ENCODE measurements around the gene KRT77. TPM values are rescaled to one million over a fixed set of nuclear protein-coding genes. Genes with fewer than 3 reads are reported as not detected.

KRT77 gene
- total and polyA plus RNA-seq, 8 donors, result 0.03 TPM; not detected in 7

DNA sequence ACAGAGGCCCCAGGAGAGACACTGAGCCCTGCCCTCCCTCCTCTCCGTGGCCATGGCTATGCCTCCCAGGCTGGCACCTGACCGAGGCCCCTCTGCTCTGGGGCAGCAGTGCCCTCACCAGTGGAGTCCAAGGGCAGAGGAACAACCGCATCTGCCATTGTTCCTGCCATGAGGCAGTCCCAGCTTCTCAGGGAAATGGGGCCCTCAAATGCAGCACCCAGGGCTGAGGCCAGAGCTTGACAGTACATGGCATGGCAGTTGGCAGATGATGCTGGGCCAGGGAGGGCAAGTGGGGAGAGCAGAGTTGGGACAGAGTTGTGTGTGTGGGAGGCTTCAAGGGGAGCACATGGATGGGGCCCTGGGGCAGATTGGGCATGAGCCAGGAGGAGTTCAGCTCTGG lies 21.1 kb upstream of the KRT77 start:
- H3K4me1 ChIP-seq, result no peaks in the 10 kb centered on the region
- intact Hi-C loops (cut with DNase I; ENCODE audit: low total_unique reads), result no loop called here
- peaks cover 0 to 36% (median 0%) of the 10 kb centered on the region in 3 donors for H3K27me3 ChIP-seq
- H3K27ac ChIP-seq, result no peak overlapping the region
- no peaks in the 10 kb centered on the region for H3K9me3 ChIP-seq
- DNase-seq, result no peak
- TF ChIP-seq POLR2A (IDR thresholded peaks at IDR 0.05) (no peak), POLR2AphosphoS5 (IDR thresholded peaks at IDR 0.05) (no peak), EP300 (IDR thresholded peaks at IDR 0.05) (no peak)
- TF ChIP-seq, protein P1, sequence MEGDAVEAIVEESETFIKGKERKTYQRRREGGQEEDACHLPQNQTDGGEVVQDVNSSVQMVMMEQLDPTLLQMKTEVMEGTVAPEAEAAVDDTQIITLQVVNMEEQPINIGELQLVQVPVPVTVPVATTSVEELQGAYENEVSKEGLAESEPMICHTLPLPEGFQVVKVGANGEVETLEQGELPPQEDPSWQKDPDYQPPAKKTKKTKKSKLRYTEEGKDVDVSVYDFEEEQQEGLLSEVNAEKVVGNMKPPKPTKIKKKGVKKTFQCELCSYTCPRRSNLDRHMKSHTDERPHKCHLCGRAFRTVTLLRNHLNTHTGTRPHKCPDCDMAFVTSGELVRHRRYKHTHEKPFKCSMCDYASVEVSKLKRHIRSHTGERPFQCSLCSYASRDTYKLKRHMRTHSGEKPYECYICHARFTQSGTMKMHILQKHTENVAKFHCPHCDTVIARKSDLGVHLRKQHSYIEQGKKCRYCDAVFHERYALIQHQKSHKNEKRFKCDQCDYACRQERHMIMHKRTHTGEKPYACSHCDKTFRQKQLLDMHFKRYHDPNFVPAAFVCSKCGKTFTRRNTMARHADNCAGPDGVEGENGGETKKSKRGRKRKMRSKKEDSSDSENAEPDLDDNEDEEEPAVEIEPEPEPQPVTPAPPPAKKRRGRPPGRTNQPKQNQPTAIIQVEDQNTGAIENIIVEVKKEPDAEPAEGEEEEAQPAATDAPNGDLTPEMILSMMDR (IDR thresholded peaks at IDR 0.05), result no peak
- no peaks in the 10 kb centered on the region for H3K36me3 ChIP-seq
- 57 to 86% (median 78%) methylated on average over 3 of the region's 3 CpGs for WGBS, 5 donors
- no peak overlapping the region for H3K4me3 ChIP-seq

DNA sequence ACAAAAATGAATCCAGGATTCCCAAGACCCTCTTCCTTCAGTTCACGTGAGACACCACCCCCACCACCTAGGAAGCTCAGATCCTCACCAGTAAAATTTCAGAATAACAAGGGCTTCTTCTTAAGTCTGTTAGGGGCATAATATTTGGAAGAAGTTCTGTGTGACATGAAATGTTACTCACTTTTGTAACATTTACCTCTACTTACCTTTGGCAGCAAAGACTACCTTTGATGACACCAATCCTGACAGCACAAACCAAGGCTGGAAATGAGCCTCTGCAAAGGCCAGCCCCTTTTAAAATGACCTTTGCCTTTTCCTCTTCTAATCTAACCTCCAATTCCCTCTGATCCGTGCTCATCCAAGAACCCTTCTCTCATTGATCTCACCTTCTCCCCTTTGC lies 19.4 kb upstream of the KRT77 start:
- H3K4me1 ChIP-seq, result no peaks in the 10 kb centered on the region
- no peak overlapping the region for H3K27ac ChIP-seq
- H3K4me3 ChIP-seq, result no peak overlapping the region
- no peaks in the 10 kb centered on the region for H3K36me3 ChIP-seq
- no peak for DNase-seq
- H3K9me3 ChIP-seq, result no peaks in the 10 kb centered on the region
- TF ChIP-seq POLR2A (IDR thresholded peaks at IDR 0.05), result no peak
- TF ChIP-seq, protein P1 (IDR thresholded peaks at IDR 0.05), result no peak
- TF ChIP-seq POLR2AphosphoS5 (IDR thresholded peaks at IDR 0.05), result no peak
- no peak for TF ChIP-seq EP300 (IDR thresholded peaks at IDR 0.05)
- WGBS, 5 donors, result 64 to 76% (median 71%) methylated on average over 2 of the region's 2 CpGs
- intact Hi-C loops (cut with DNase I; ENCODE audit: low total_unique reads), result no loop called here
- peaks cover 0 to 37% (median 0%) of the 10 kb centered on the region in 3 donors for H3K27me3 ChIP-seq

DNA sequence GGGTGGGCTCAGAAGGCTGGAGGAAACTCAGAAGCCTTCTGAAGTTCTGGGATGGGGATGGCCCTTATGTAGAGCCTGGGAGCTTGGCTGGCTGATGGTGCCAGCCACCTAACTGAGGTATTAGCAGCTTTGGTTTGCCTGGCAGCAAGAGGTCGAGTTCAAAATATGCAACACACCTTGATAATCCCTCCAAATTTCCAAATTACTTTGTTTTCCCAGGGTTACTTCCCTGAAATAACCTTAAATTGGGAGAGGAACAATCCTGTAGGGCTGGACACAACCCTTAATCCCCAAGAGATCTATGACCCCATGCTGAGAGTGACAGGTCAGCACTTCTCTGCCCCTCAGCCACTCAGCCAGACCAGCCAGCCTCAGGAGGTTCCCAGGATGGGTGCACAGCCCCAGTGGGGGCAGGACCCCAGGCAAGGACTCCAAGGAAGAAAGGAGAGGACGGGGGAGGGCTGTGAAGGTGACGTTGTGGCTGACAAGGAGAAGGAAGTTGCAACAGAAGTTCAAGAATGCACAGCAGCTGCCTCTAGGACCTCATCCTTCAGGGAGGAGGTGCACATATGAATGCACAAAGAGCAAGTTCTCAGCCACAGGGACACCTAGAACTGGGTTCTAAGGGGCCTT lies 18.6 kb upstream of the KRT77 start:
- H3K36me3 ChIP-seq, result no peaks in the 10 kb centered on the region
- no peaks in the 10 kb centered on the region for H3K9me3 ChIP-seq
- H3K27me3 ChIP-seq, result peaks cover 0 to 39% (median 0%) of the 10 kb centered on the region in 3 donors
- TF ChIP-seq POLR2A (IDR thresholded peaks at IDR 0.05), result no peak
- TF ChIP-seq, protein P1 (IDR thresholded peaks at IDR 0.05), result no peak
- TF ChIP-seq POLR2AphosphoS5 (IDR thresholded peaks at IDR 0.05), result no peak
- no peak for TF ChIP-seq EP300 (IDR thresholded peaks at IDR 0.05)
- intact Hi-C loops (cut with DNase I; ENCODE audit: low total_unique reads), result no loop called here
- DNase-seq, result no peak
- H3K4me1 ChIP-seq, result no peaks in the 10 kb centered on the region
- no peak overlapping the region for H3K4me3 ChIP-seq
- no peak overlapping the region for H3K27ac ChIP-seq
- 32 to 69% (median 45%) methylated on average over 2 to 3 of the region's 3 CpGs for WGBS, 5 donors

DNA sequence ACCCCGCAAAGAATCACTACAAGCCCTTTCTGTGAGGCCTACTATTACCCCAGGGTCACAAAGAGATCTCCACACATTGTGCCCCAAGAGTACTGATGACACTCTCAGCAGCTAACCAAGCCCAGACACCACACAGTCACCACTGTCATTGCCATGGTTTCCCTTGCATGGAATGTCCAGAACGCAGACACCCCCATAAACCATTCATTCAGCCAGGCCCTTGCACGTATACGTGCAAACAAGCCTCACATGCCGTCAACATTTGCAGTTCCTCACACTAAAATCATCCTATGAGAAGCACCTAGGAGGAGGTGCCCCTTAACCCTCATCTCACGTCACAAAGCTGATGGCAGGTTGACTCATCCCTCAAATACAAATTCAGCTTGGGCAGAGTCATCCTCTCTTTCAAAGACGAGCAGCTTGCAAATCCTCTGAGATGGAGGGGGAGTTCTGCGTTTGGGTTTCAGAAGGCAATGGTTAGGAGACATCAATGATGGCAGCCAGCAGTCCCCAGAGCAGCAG lies 17.1 kb upstream of the KRT77 start:
- Histone ChIP-seq H3K27me3 (peaks cover 0 to 40% (median 3%) of the 10 kb centered on the region in 3 donors), H3K27ac (no peak overlapping the region), H3K4me3 (no peak overlapping the region), H3K9me3 (no peaks in the 10 kb centered on the region), H3K4me1 (no peaks in the 10 kb centered on the region), H3K36me3 (no peaks in the 10 kb centered on the region)
- intact Hi-C loops (cut with DNase I; ENCODE audit: low total_unique reads), result no loop called here
- WGBS, 5 donors, result 69 to 81% (median 78%) methylated on average over 7 to 8 of the region's 8 CpGs
- TF ChIP-seq, protein P1 (IDR thresholded peaks at IDR 0.05), result no peak
- TF ChIP-seq POLR2A (IDR thresholded peaks at IDR 0.05), result no peak
- no peak for TF ChIP-seq EP300 (IDR thresholded peaks at IDR 0.05)
- TF ChIP-seq POLR2AphosphoS5 (IDR thresholded peaks at IDR 0.05), result no peak
- no peak for DNase-seq

Measured in stomach (tissue), 9 donors.